GM12865 (cell line): Measurements from ENCODE around the gene SLC25A17.

Source experiments
- DNase-seq: peaks from one replicate; pipeline ENCODE4 v3.0.0; 2010; ENCODE audit warnings: low read depth
- H3K4me3 ChIP-seq: 2 replicates; pipeline ENCODE4 v1.5.1; 2011; ENCODE audit warnings: mild to moderate bottlenecking, low read depth, low read length, control low read depth
- TF ChIP-seq, protein P1 (sequence below): IDR thresholded peaks from 2 replicates; pipeline ENCODE4 v1.5.1; 2011; ENCODE audit warnings: low read length, control low read depth, low read depth, inconsistent platforms; ENCODE audit not compliant: insufficient read depth; ENCODE audit errors: missing control alignments

SLC25A17 gene

DNA sequence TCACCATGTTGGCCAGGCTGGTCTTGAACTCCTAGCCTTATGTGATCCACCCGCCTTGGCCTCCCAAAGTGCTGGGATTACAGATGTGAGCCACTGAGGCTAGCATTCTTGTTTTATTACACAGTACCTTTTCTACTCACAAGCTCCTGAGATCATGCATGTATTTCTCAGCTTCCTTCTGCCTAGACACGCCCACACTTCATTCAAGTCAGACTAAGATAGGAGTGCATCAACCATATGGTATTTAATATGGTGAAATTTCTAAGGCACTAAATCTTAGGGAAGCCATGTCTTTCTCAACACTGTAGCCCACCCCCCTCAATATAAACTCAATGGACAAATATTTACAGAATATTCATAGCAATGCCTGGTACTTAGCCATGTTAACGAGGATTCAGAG, 62.1 kb downstream of the SLC25A17 start:
- TF ChIP-seq, protein P1, sequence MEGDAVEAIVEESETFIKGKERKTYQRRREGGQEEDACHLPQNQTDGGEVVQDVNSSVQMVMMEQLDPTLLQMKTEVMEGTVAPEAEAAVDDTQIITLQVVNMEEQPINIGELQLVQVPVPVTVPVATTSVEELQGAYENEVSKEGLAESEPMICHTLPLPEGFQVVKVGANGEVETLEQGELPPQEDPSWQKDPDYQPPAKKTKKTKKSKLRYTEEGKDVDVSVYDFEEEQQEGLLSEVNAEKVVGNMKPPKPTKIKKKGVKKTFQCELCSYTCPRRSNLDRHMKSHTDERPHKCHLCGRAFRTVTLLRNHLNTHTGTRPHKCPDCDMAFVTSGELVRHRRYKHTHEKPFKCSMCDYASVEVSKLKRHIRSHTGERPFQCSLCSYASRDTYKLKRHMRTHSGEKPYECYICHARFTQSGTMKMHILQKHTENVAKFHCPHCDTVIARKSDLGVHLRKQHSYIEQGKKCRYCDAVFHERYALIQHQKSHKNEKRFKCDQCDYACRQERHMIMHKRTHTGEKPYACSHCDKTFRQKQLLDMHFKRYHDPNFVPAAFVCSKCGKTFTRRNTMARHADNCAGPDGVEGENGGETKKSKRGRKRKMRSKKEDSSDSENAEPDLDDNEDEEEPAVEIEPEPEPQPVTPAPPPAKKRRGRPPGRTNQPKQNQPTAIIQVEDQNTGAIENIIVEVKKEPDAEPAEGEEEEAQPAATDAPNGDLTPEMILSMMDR, result no peak
- no peak for DNase-seq
- no peak overlapping the region for H3K4me3 ChIP-seq

DNA sequence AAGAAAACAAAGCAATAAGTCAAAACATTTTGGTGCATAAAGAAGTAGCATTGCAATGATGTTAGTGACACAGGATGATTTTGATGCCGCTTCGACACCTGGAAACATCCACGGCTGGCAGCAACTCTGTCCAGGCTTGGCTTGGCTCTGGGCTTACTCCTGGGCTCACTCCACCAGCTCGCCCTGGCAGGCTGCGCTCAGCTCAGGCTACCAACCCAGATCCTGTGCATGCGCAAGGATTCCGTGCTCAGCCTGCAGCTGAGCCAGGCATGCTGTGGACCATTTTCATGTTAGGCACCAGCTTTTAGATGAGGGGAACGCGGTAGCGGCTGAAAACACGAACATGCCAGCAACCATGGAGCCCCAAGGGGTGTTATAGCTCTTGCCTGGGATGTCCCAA, 66.0 kb downstream of the SLC25A17 start:
- no peak for DNase-seq
- TF ChIP-seq, protein P1, result no peak
- no peak overlapping the region for H3K4me3 ChIP-seq

DNA sequence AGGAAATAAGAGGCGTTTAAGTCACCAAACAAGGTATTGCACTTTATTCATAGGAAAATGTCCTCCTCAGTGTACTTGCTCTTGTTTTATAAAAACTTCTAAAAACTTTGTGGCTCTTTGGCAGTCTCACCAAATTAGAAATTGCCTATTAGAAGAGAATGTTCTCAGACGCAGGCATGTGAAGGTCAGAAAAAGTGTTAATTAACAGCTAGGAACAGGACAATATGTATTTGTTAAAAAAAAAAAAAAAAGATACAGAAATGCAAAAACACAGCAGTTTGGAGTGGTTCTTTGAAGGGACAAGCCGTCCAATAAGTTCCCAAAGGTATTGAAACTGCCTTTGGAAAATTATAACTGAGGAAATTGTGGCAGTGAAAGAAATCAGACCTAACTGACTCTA, 67.9 kb downstream of the SLC25A17 start:
- TF ChIP-seq, protein P1, result no peak
- DNase-seq, result no peak
- no peak overlapping the region for H3K4me3 ChIP-seq

DNA sequence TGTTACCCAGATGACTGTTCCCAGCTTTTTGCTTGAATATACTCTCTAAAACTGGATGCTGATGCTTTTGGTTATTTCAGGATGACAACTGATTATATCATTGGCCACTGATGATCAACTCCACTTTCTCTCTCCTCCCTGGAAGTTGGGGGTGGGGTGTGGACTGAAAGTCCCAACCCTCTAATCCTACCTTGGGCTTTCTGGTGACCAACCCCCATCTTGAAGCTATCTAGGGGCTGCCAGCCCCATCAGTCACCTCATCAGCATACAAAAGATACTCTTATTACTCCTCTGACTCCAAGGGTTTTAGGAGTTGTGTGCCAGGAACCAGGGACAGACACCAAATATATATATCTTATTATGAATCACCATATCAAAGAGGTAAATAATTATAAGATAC, 69.3 kb downstream of the SLC25A17 start:
- TF ChIP-seq, protein P1, result no peak
- no peak overlapping the region for H3K4me3 ChIP-seq
- DNase-seq, result no peak

DNA sequence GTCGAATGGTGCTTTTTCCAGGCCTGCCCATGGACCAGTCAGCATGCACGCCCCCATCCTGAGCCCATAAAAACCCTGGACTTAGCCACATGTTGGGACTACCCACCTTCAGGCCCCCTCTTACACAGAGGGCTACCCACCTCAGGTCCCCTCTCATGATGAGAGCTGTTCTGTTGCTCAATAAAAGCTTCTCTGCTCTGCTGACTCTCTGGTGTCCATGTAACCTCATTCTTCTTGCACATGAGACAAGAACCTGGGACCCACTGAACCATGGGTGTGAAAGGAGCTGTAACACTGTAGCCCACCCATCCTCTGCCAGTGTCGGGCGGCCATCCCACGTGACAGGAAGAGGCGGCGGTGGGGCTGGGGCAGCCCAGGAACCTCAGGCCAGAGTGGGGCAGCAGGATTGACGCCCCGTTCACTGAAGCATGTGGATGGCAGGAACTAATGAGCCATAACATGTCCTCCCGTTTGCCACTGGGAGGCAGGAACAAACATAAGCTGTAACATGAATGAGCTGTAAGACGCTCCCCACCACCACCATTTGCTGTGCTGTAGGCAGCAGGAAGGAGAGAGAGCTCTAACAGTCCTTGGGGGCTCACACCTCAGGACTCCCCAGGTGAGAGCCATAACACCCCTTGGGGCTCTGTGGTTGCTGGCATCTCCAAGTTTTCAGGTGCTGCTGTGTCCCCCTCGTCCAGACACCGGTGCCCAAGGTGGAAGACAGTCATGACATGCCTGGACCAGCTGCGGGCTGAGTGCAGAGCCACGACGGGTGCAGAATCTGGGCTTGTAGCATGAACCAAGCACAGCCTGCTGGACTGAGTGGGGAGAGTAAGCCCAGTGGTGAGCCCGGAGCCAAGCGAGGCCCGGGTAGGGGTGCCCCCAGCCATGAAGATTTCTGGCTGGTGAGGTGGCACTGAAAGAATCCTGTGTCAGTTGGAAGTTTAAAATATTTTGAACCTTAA, 70.5 kb downstream of the SLC25A17 start:
- TF ChIP-seq, protein P1, result no peak
- H3K4me3 ChIP-seq, result no peak overlapping the region
- no peak for DNase-seq

DNA sequence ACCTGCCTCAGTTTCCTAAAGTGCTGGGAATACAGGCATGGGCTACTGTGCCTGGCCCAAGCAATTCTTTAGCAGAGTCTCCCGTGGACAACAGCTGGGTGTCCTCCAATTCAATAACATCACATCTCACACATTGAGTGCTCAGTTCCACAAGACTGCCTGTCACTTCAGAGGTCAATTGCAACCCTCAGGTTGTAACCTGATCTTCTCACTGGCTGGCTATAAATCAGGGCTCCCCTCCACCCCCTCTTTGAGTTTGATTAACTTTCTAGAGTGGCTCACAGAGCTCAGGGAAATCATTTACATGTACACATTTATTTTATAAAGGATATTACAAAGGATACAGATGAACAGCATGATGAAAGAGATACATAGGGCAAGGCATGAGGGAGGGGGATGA, 71.8 kb downstream of the SLC25A17 start:
- TF ChIP-seq, protein P1, result no peak
- no peak for DNase-seq

More for the DNA sequence above, 71.8 kb downstream of the SLC25A17 start:
- no peak overlapping the region for H3K4me3 ChIP-seq
